ENCODE results near the gene FAM98B. TPM values are rescaled to one million over a fixed set of nuclear protein-coding genes. Genes with fewer than 3 reads are reported as not detected.
"Not testable (repeated sequence)": the region's sequence is repeated elsewhere in the genome, so short reads cannot be mapped to it uniquely, and the experiment has no call there.

Gene FAM98B
- total RNA-seq, 4 donors from 2014 or later = 4.8 to 14.4 (median 9.7) TPM

GRCh38 chr15:38436993-38437392, 16.9 kb upstream of the FAM98B start:
- intact Hi-C loops (cut with DNase I; ENCODE audit: low total_unique reads) = no loop called here
- WGBS, 2 donors = 36 to 44% methylated on average over 1 of the region's 1 CpG
- no peak for DNase-seq (ENCODE audit: low spot score in 2 of 2)
- no peak overlapping the region for H3K4me3 ChIP-seq (ENCODE audit: low read depth, poor library complexity, severe bottlenecking)
- TF ChIP-seq POLR2A (IDR thresholded peaks at IDR 0.05) = no peak

- DNase-seq (ENCODE audit: low spot score in 2 of 2); intact Hi-C loops (cut with DNase I; ENCODE audit: low total_unique reads); H3K4me3 ChIP-seq (ENCODE audit: low read depth, poor library complexity, severe bottlenecking): not testable (repeated sequence)
- WGBS, 2 donors = 84 to 88% methylated on average over 4 of the region's 4 CpGs
Observed at GRCh38 chr15:38437603-38438002, 16.3 kb upstream of the FAM98B start.

- DNase-seq (ENCODE audit: low spot score in 2 of 2) = no peak
- intact Hi-C loops (cut with DNase I; ENCODE audit: low total_unique reads) = no loop called here
- TF ChIP-seq, protein P1, sequence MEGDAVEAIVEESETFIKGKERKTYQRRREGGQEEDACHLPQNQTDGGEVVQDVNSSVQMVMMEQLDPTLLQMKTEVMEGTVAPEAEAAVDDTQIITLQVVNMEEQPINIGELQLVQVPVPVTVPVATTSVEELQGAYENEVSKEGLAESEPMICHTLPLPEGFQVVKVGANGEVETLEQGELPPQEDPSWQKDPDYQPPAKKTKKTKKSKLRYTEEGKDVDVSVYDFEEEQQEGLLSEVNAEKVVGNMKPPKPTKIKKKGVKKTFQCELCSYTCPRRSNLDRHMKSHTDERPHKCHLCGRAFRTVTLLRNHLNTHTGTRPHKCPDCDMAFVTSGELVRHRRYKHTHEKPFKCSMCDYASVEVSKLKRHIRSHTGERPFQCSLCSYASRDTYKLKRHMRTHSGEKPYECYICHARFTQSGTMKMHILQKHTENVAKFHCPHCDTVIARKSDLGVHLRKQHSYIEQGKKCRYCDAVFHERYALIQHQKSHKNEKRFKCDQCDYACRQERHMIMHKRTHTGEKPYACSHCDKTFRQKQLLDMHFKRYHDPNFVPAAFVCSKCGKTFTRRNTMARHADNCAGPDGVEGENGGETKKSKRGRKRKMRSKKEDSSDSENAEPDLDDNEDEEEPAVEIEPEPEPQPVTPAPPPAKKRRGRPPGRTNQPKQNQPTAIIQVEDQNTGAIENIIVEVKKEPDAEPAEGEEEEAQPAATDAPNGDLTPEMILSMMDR (IDR thresholded peaks at IDR 0.05) = no peak
- no peak for TF ChIP-seq POLR2A (IDR thresholded peaks at IDR 0.05)
Observed at GRCh38 chr15:38438031-38438986, 15.6 kb upstream of the FAM98B start.

GRCh38 chr15:38440353-38441129, 13.4 kb upstream of the FAM98B start:
- TF ChIP-seq, protein P1 (IDR thresholded peaks at IDR 0.05) = peak in 1 of 3 donors; percentile 74
- TF ChIP-seq POLR2A (IDR thresholded peaks at IDR 0.05) = no peak
- H3K4me3 ChIP-seq (ENCODE audit: low read depth, poor library complexity, severe bottlenecking) = no peak overlapping the region
- WGBS, 2 donors = 36 to 37% methylated on average over 9 of the region's 9 CpGs
- DNase-seq (ENCODE audit: low spot score in 2 of 2) = peak in 1 of 2 donors; percentile 32
- intact Hi-C loops (cut with DNase I; ENCODE audit: low total_unique reads) = no loop called here

More at GRCh38 chr15:38438031-38438986, 15.6 kb upstream of the FAM98B start:
- no peak overlapping the region for H3K4me3 ChIP-seq (ENCODE audit: low read depth, poor library complexity, severe bottlenecking)
- WGBS, 2 donors = 74 to 81% methylated on average over 2 of the region's 2 CpGs

DNA sequence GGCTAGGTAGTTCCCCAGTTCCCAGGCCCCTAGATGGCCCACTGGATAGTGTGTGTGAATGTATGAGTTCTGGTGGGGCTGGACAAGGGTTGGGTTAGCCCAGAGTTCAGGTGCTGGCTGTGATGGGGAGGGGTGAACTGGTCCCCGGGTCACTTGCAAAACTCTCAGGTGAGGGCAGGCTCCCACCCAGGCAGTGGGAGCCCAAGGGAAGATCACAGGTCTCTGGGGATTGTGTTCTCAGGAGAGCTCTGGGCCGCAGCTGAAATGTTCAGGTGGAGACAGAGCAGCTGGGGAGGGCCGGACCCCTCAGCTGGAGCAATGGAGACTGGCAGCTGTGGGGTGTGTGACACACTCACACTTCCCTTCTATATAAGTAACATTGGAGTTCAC, 12.8 kb upstream of the FAM98B start:
- DNase-seq (ENCODE audit: low spot score in 2 of 2) = no peak
- WGBS, 2 donors = 86 to 89% methylated on average over 1 to 3 of the region's 3 CpGs
- TF ChIP-seq, protein P1 (IDR thresholded peaks at IDR 0.05) = no peak
- TF ChIP-seq POLR2A (IDR thresholded peaks at IDR 0.05) = no peak
- no peak overlapping the region for H3K4me3 ChIP-seq (ENCODE audit: low read depth, poor library complexity, severe bottlenecking)
- intact Hi-C loops (cut with DNase I; ENCODE audit: low total_unique reads) = no loop called here

GRCh38 chr15:38454696-38455090, 766 bp downstream of the FAM98B start:
- WGBS, 2 donors = 0% methylated on average over 12 of the region's 12 CpGs
- DNase-seq (ENCODE audit: low spot score in 2 of 2) = no peak
- peak overlapping the region; percentile 96 for H3K4me3 ChIP-seq (ENCODE audit: low read depth, poor library complexity, severe bottlenecking)
- intact Hi-C loops (cut with DNase I; ENCODE audit: low total_unique reads) = no loop called here
- no peak for TF ChIP-seq POLR2A (IDR thresholded peaks at IDR 0.05)
- TF ChIP-seq, protein P1 (IDR thresholded peaks at IDR 0.05) = no peak
